22Rv1 (cell line): Measurements from ENCODE around the gene NLRP1.

ENCODE experiments used
- H3K27ac ChIP-seq: fragments of 450-650 bp; 2 replicates; pipeline ENCODE4 v1.5.1; 2017
- ZFX ChIP-seq: fragments of 450-650 bp; IDR thresholded peaks from 2 replicates; pipeline ENCODE4 v1.6.1; 2017; ENCODE audit warnings: antibody characterized with exemption, borderline replicate concordance
- TF ChIP-seq, protein P1 (sequence below): fragments of 450-650 bp; IDR thresholded peaks from 2 replicates; pipeline ENCODE4 v1.5.1; 2017; ENCODE audit warnings: mild to moderate bottlenecking

The NLRP1 gene

GRCh38 chr17:5500589-5501391, 83.5 kb downstream of the NLRP1 start:
- no peak overlapping the region for H3K27ac ChIP-seq
- TF ChIP-seq, protein P1, sequence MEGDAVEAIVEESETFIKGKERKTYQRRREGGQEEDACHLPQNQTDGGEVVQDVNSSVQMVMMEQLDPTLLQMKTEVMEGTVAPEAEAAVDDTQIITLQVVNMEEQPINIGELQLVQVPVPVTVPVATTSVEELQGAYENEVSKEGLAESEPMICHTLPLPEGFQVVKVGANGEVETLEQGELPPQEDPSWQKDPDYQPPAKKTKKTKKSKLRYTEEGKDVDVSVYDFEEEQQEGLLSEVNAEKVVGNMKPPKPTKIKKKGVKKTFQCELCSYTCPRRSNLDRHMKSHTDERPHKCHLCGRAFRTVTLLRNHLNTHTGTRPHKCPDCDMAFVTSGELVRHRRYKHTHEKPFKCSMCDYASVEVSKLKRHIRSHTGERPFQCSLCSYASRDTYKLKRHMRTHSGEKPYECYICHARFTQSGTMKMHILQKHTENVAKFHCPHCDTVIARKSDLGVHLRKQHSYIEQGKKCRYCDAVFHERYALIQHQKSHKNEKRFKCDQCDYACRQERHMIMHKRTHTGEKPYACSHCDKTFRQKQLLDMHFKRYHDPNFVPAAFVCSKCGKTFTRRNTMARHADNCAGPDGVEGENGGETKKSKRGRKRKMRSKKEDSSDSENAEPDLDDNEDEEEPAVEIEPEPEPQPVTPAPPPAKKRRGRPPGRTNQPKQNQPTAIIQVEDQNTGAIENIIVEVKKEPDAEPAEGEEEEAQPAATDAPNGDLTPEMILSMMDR: no peak
- TF ChIP-seq ZFX: no peak

DNA sequence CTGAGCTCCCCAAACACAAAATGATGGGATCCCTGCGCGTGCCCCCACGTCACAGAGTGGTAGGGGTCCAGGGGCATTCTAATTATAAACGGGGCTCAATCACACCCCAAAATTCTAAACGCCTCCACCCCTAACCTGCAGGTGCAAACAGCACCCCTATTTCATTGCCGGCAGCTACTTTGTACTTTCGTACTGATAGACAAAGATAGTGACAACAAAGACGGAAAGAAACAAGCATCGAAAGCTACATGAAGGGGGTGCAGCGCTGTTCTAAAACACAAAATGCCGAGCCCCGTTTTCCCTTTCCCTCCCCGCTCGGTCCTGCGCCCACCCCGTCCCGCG, 84.1 kb downstream of the NLRP1 start:
- no peak overlapping the region for H3K27ac ChIP-seq

GRCh38 chr17:5499476-5500231, 84.7 kb downstream of the NLRP1 start:
- no peak overlapping the region for H3K27ac ChIP-seq
- TF ChIP-seq, protein P1: no peak
- no peak for TF ChIP-seq ZFX

More for the DNA sequence above, 84.1 kb downstream of the NLRP1 start:
- TF ChIP-seq, protein P1: no peak
- TF ChIP-seq ZFX: no peak

- TF ChIP-seq, protein P1: no peak
- no peak for TF ChIP-seq ZFX
- H3K27ac ChIP-seq: no peak overlapping the region
These were observed 91.3 kb downstream of the NLRP1 start for GRCh38 chr17:5492970-5493369.

DNA sequence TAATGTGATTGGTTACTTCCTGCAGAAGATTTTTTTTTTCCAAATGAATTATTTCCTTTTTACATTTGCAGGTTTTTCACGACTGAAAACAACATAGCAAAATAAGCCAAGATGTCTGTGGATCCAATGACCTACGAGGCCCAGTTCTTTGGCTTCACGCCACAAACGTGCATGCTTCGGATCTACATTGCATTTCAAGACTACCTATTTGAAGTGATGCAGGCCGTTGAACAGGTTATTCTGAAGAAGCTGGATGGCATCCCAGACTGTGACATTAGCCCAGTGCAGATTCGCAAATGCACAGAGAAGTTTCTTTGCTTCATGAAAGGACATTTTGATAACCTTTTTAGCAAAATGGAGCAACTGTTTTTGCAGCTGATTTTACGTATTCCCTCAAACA, 95.6 kb downstream of the NLRP1 start:
- H3K27ac ChIP-seq: no peak overlapping the region
- TF ChIP-seq ZFX: no peak
- TF ChIP-seq, protein P1: no peak

DNA sequence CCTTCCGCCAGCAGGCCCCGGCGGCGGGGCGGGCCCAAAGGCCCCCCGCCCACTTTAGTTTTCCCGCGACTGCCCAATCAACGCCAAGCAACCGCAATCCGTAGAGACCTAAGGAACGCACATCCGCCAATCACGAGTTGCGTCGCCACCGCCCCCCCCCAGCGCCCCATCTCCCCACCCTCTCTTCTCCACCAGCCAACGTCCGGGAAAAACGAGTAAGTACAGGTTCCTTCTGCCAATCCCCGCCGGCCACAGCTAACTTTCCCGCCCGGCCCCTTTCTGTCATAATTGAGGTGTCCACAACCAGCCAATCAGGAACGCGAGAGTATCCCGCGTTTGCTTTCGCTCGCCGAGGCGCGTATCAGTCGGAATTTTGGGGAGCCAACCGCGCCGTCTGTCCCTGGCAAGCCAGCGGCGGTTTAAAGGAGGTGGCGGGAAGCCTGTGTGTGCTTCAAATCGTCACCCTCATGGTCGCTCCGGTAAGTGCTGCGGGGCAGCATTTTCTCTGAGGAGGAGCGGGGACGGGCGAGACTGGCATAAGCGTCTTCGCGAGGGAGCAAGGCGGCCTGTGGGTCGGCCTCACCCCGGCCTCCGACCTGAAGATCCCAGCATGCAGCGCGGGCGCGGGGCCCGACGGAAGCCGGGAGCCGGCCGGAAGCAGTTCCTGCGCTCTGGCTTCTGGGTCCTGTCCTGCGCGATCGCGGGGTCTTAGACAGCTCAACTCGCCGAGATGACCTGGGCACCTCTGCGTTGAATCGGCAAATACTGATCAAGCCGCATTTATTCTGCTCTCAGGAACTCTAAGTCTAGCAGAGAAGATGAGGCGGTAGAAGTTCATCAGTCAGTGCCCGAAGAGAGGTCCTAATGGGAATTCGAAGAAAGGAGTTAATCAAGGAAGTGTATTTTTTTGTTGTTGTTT, 97.8 kb downstream of the NLRP1 start, which contains the start of gene MIS12:
Gene MIS12 (plus strand): TSS at position 361 of the 919 bp plus-strand sequence. CDS start 2,297 bp downstream, outside the sequence.
- no peak for TF ChIP-seq ZFX
- TF ChIP-seq, protein P1: no peak
- H3K27ac ChIP-seq: peak within 1 kb of the TSS; percentile 98
